GM12891 (cell line): ENCODE results near the gene ADCY10.

ENCODE experiments used
- DNase-seq: peaks from one replicate; pipeline ENCODE4 v3.0.0; 2011; ENCODE audit warnings: low spot score; ENCODE audit not compliant: insufficient read length
- FAIRE-seq: peaks from 2 replicates; lab custom pipeline; 2011; peaks lifted over from hg19 to GRCh38; lab: Jason Lieb, UNC
- PAX5 ChIP-seq: IDR thresholded peaks from 2 replicates; pipeline ENCODE4 v1.6.1; 2011; ENCODE audit warnings: low read length, moderate library complexity, mild to moderate bottlenecking; ENCODE audit not compliant: insufficient read depth, severe bottlenecking
- POLR2A ChIP-seq: IDR thresholded peaks from 2 replicates; pipeline ENCODE4 v1.6.1; 2011; ENCODE audit warnings: low read depth, low read length, control low read depth
- POLR2AphosphoS5 ChIP-seq: IDR thresholded peaks from 2 replicates; pipeline ENCODE4 v1.6.1; 2011; ENCODE audit warnings: low read depth, low read length, control low read depth
- POU2F2 ChIP-seq: IDR thresholded peaks from 2 replicates; pipeline ENCODE4 v1.6.1; 2011; ENCODE audit warnings: low read depth, mild to moderate bottlenecking, control low read depth, low read length, moderate library complexity
- SPI1 ChIP-seq: IDR thresholded peaks from 2 replicates; pipeline ENCODE4 v1.6.1; 2011; ENCODE audit warnings: low read depth, low read length, control low read depth
- TAF1 ChIP-seq: IDR thresholded peaks from 2 replicates; pipeline ENCODE4 v1.6.1; 2011; ENCODE audit warnings: low read depth, low read length, control low read depth

The ADCY10 gene

GRCh38 chr1:167773516-167773915 lies 140.4 kb downstream of the ADCY10 start:
- DNase-seq (no peak), FAIRE-seq (no peak)
- TF ChIP-seq POU2F2 (no peak), SPI1 (no peak)

- DNase-seq (no peak), FAIRE-seq (no peak)
- TF ChIP-seq TAF1 (no peak), POU2F2 (no peak), SPI1 (no peak), POLR2AphosphoS5 (no peak), PAX5 (no peak), POLR2A (no peak)
Observed at GRCh38 chr1:167772436-167772835, 141.5 kb downstream of the ADCY10 start.

- FAIRE-seq (no peak), DNase-seq (no peak)
- TF ChIP-seq PAX5 (no peak), POLR2AphosphoS5 (no peak), POLR2A (no peak), SPI1 (no peak), TAF1 (no peak), POU2F2 (no peak)
Observed at GRCh38 chr1:167770127-167770526, 143.8 kb downstream of the ADCY10 start.

- TF ChIP-seq PAX5 (no peak), TAF1 (no peak), SPI1 (no peak), POLR2A (no peak), POU2F2 (no peak), POLR2AphosphoS5 (no peak)
- DNase-seq (no peak), FAIRE-seq (no peak)
Observed at GRCh38 chr1:167767761-167768160, 146.2 kb downstream of the ADCY10 start.

- TF ChIP-seq POLR2AphosphoS5 (no peak), POLR2A (no peak), PAX5 (no peak), SPI1 (no peak), POU2F2 (no peak), TAF1 (no peak)
- DNase-seq, result no peak
- no peak for FAIRE-seq
Observed at GRCh38 chr1:167766538-167766937, 147.4 kb downstream of the ADCY10 start.

GRCh38 chr1:167765496-167765895 lies 148.4 kb downstream of the ADCY10 start:
- DNase-seq (no peak), FAIRE-seq (no peak)
- TF ChIP-seq TAF1, result no peak
- no peak for TF ChIP-seq PAX5
- TF ChIP-seq POLR2A, result no peak

GRCh38 chr1:167764458-167765330 lies 149.2 kb downstream of the ADCY10 start:
- FAIRE-seq, result peak; percentile 69
- no peak for TF ChIP-seq POLR2AphosphoS5
- TF ChIP-seq POU2F2, result no peak
- TF ChIP-seq PAX5, result no peak
- TF ChIP-seq TAF1, result no peak
- no peak for TF ChIP-seq SPI1
- no peak for TF ChIP-seq POLR2A
- no peak for DNase-seq

- TF ChIP-seq POLR2AphosphoS5 (no peak), SPI1 (no peak)
- no peak for DNase-seq
Observed at GRCh38 chr1:167763525-167764220, 150.3 kb downstream of the ADCY10 start.

GRCh38 chr1:167762061-167762746 lies 151.7 kb downstream of the ADCY10 start:
- FAIRE-seq, result no peak
- no peak for DNase-seq
- TF ChIP-seq SPI1 (no peak), POU2F2 (no peak), TAF1 (no peak), POLR2AphosphoS5 (no peak), PAX5 (no peak), POLR2A (no peak)

More at GRCh38 chr1:167763525-167764220, 150.3 kb downstream of the ADCY10 start:
- FAIRE-seq, result no peak

GRCh38 chr1:167761400-167761799 lies 152.5 kb downstream of the ADCY10 start:
- TF ChIP-seq SPI1 (peak; percentile 22; the same call in 1 of the 2 replicates), POLR2AphosphoS5 (no peak), PAX5 (no peak)
- no peak for DNase-seq
- FAIRE-seq, result no peak
